Measurements from ENCODE around the gene SFMBT2.

Gene SFMBT2

GRCh38 chr10:7412928-7413282 lies 2.1 kb upstream of the SFMBT2 start:
- H3K4me3 ChIP-seq (ENCODE audit: low read length) = no peak overlapping the region; the same call in 1 of the 2 replicates
- TF ChIP-seq ZNF274 (IDR thresholded peaks at IDR 0.05; ENCODE audit: low read depth, low read length) = no peak

DNA sequence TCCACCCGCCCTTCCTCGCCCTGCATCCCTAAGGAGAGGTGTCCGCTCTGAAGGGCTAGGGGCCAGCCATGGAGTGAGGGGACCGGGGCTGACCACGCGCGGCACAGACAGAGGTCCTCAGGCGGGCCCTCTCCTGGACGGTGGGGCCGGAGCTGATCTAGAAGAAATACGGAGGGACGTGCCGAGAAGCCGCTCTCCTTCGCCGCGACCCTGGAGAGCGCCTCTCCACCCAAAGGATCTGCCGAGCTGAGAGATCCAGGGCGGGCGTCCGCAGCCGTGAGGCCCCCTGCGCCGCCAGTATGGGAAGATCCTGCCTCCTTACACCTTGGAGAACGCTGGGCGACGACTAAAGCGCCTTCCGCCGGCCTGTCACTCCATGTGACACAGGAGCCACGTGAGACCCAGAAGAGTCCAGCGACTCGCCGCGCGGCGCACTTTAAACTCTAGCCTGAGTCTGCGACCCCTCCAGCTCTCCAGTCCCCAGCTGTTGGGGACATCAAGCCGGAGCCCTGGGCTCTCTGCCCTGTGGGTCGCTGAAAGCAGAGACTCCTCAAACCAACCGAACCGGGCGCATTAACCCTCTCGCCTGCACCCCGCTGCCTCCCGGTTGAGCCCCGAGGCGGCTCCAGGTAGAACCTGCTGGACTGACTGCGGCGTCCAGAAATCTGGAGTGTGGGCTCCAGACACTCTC lies 1.5 kb upstream of the SFMBT2 start:
- no peak overlapping the region; the same call in 1 of the 2 replicates for H3K4me3 ChIP-seq (ENCODE audit: low read length)
- no peak for TF ChIP-seq ZNF274 (IDR thresholded peaks at IDR 0.05; ENCODE audit: low read depth, low read length)

GRCh38 chr10:7411671-7412128 lies 866 bp upstream of the SFMBT2 start:
- H3K4me3 ChIP-seq (ENCODE audit: low read length) = no peak overlapping the region; the same call in 1 of the 2 replicates
- no peak for TF ChIP-seq ZNF274 (IDR thresholded peaks at IDR 0.05; ENCODE audit: low read depth, low read length)

DNA sequence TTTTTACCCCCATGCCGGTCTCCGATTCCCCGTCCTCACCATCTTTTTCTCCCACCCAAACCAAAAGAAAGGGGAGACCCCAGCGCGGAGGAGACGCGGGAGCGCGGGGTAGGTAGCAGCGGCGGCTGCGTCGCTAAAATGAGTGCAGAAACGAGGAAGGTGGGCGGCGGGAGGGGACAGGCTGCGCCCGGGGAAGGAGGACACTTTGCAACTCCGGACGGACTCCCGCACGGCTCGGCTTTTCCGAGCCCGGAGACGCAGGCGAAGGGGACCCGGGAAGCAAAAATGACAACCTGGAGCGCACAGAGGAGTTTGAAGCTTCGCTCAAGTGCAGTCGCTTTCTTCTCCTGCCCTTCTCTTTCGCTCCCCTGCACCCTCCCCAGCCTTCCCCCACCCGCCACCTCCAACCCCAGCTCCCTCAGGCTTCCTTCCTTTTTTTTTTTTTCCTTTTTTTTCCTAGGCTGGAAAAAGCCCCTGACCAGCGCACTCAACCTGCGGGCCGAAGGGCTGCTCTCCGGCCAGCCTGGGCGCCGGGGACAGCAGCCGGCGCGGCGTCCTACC lies 453 bp downstream of the SFMBT2 start:
- TF ChIP-seq ZNF274 (IDR thresholded peaks at IDR 0.05; ENCODE audit: low read depth, low read length) = no peak
- H3K4me3 ChIP-seq (ENCODE audit: low read length) = peak overlapping the region; percentile 98

DNA sequence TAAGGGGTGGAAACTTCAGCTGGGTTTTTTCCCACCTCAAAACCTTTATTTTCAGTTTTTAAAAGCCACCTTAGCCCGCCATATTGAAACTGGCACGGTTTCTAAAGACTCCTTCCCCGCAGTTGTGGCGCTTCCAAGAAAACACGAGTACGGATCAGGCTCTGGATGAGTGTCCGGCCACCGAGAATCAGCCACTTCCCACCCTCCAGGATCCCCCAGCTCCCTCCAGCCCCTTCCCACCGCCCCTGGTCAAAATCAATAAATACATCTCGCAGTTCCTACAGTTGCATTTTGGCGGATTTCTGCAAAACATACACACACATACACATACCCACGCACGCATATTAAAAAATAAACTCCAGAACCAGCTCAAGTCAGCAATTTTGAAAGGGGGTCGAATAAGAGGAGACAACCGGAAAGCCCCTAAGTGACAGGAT lies 1.1 kb downstream of the SFMBT2 start:
- no peak for TF ChIP-seq ZNF274 (IDR thresholded peaks at IDR 0.05; ENCODE audit: low read depth, low read length)
- peak overlapping the region; percentile 98 for H3K4me3 ChIP-seq (ENCODE audit: low read length)

- TF ChIP-seq ZNF274 (IDR thresholded peaks at IDR 0.05; ENCODE audit: low read depth, low read length) = no peak
- peak overlapping the region; percentile 98 for H3K4me3 ChIP-seq (ENCODE audit: low read length)
Observed at GRCh38 chr10:7409045-7409731, 1.6 kb downstream of the SFMBT2 start.

DNA sequence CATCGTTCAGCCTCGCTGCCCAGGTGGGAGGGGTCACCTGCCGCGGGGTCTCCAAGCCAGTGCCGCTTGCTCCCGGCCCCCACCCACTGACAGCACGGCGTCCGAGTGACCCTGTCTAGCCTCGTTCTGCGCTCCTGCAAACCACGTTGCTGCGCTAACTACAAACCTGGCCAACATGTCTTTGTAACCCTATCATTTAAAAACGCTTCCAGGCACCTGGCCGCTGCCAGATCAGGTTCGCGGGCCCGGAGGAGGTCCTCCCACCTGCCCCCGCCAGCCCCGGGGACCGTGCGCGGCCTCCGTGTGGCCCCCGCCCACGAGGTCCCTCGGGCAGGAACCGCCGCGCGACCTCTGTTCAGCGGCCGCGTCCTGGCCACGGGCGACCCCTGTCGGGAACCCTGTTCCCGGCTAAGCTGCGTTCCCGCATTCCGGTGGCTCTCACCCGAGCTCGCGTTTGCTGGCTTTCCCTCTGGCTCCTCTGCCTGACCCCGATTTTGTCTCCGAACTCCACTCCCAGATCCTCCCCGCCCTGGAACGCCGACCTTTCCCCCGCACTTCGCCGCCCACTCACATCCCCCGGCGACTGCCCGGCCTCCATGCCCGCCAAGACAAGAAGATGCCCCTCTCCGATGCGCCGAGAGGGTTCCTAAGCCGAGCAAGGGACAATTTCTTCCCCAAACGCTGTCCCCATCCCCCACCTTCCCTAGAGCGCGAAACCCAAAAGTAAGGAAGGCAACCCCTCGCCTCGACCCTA lies 2.4 kb downstream of the SFMBT2 start:
- TF ChIP-seq ZNF274 (IDR thresholded peaks at IDR 0.05; ENCODE audit: low read depth, low read length) = no peak
- H3K4me3 ChIP-seq (ENCODE audit: low read length) = peak overlapping the region; percentile 98

GRCh38 chr10:7407368-7408290 lies 3.2 kb downstream of the SFMBT2 start:
- TF ChIP-seq ZNF274 (IDR thresholded peaks at IDR 0.05; ENCODE audit: low read depth, low read length) = no peak
- H3K4me3 ChIP-seq (ENCODE audit: low read length) = peak overlapping the region; percentile 98; the same call in 1 of the 2 replicates

GRCh38 chr10:7406712-7407333 lies 4.0 kb downstream of the SFMBT2 start:
- no peak for TF ChIP-seq ZNF274 (IDR thresholded peaks at IDR 0.05; ENCODE audit: low read depth, low read length)
- H3K4me3 ChIP-seq (ENCODE audit: low read length) = peak overlapping the region; percentile 98; the same call in 1 of the 2 replicates

DNA sequence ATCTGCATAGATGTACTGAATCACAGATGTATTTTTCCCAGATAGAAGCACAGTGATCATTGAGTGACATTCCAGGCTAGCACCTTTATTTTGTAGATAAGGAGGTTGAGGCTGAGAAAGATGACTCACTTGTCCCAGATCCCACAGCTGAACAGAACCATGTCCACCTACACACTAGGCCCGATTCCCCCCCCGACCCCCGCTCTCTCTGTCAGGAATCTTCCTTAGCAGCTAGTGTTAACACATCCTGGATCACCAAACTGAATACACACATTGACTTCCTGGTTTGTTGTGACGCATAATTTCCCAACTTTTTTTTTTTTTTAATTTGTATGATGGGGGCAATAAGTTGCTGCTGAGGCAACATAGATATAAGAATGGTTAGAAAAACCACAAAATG lies 5.2 kb downstream of the SFMBT2 start:
- TF ChIP-seq ZNF274 (IDR thresholded peaks at IDR 0.05; ENCODE audit: low read depth, low read length) = no peak
- no peak overlapping the region for H3K4me3 ChIP-seq (ENCODE audit: low read length)

DNA sequence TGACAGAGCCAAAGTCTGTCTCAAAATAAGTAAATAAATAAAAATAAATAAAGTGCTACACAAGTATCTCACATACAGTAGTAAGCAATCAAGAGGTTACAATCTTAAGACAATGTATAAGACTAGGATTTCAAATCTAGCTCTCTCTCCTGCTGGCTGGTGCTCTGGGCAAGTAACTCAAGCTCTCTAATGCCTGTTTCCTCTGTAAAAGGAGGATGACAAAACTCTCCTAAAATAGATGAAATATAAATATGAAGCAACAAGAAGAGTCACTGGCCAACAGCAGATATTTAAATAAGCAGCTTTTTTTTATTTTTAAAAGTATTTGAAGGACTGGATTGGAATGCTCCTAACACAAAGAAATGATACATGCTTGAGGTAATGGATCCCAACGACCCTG lies 7.2 kb downstream of the SFMBT2 start:
- H3K4me3 ChIP-seq (ENCODE audit: low read length) = no peak overlapping the region
- TF ChIP-seq ZNF274 (IDR thresholded peaks at IDR 0.05; ENCODE audit: low read depth, low read length) = no peak

DNA sequence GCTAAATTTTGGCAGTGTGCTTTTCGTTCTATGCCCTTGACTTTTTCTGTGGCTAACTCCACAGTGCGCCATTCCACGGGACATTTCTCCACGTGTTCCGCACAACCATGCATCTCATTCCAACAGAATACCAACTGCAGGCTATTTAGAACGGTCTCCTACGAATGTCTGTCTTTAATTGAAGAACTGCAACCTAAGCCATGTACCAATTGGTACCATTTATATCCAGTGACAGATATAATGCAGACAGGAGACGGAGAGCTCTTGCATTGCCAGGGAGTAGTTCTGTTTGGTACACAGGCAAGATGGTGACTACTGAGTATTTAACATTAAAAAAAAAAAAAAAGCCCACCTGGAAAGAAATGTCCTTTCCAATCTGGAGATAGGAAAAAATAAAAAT lies 9.1 kb downstream of the SFMBT2 start:
- no peak for TF ChIP-seq ZNF274 (IDR thresholded peaks at IDR 0.05; ENCODE audit: low read depth, low read length)
- H3K4me3 ChIP-seq (ENCODE audit: low read length) = no peak overlapping the region

DNA sequence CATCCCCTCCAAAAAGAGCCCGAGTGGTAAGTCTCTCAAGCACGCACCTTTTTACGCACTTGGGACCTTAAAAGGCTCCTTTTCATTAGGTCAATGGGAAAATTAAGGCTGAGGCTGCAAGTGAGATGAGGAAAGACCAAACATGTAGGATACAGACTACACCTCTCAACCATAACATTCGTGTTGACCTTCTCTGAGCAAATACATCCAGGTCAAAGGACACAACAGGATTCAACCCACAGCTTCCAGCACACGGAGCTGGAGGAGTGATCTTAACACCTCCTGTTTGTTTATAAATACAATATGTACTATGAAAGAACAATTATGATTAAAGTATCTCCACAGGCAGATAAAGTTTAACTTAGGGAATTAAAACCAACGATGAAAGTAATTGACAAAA lies 9.7 kb downstream of the SFMBT2 start:
- TF ChIP-seq ZNF274 (IDR thresholded peaks at IDR 0.05; ENCODE audit: low read depth, low read length) = no peak
- no peak overlapping the region for H3K4me3 ChIP-seq (ENCODE audit: low read length)

All from GM08714 (cell line).